HPDE6-E6E7 (cell line): ENCODE measurements around the gene SLC5A10.

Source experiments
- DNase-seq: peaks from one replicate; pipeline ENCODE4 v3.0.0; 2011; ENCODE audit warnings: missing footprints; ENCODE audit errors: extremely low spot score

Gene SLC5A10

DNA sequence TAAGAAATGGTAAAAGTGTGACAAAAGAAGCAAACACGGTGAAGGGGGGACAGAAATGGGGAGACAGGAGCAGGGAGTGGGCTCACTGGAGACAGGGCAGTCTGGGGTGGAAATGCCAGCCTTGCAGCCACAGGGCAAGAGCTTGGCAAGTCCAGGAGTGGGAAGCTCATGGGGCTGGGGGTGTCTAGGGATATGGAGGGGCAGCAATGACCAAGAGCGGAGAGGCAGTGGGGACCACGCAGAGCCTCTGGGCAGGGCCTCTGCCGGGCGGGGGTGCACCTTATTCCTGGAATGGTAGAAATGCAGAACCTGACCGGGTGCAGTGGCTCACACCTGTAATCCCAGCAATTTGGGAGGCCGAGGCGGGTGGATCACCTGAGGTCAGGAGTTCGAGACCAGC lies 12.6 kb downstream of the SLC5A10 start:
- DNase-seq, result no peak

GRCh38 chr17:18965530-18966236 lies 13.7 kb downstream of the SLC5A10 start:
- no peak for DNase-seq

- DNase-seq, result no peak
Measured at GRCh38 chr17:18966831-18967624, 15.1 kb downstream of the SLC5A10 start.

- DNase-seq, result peak; percentile 80
Measured at GRCh38 chr17:18967916-18968315, 16.0 kb downstream of the SLC5A10 start.

GRCh38 chr17:18968345-18968744 lies 16.4 kb downstream of the SLC5A10 start:
- DNase-seq, result no peak

GRCh38 chr17:18968945-18969887 lies 17.3 kb downstream of the SLC5A10 start:
- DNase-seq, result peak; percentile 82

DNA sequence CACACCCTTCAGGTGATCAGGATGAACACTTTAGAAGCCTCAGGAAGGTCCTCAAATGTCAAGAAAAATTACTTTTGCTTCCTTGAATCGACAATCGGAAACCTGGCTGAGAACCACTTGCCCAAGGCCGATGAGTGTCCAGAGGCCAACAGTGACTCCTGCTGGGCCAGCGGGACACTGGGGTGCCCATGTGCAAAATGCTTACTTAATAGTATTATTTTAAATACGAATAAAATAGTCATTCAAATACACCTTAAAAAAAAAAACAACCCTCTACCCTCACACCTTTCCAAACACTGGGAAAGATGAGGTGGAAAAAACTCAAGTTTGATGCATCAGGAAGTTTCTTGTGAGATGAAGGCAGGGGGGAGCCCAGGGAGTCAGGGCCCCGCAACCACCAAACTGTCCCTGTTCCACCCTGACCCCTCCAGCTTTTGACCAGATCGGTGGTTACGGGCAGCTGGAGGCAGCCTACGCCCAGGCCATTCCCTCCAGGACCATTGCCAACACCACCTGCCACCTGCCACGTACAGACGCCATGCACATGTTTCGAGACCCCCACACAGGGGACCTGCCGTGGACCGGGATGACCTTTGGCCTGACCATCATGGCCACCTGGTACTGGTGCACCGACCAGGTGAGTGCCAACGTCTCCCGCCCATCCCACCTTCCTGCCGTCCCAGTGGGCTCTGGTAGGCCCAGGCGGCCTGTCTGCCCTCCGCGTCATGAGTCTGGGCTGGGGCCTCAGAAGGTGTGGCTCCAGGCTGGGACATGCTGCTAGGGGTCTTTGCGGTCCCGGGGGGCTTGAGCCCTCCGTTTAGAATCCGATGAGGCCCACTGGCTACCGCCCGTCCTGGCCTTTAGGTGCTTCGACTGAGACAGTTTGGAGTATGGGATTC lies 18.9 kb downstream of the SLC5A10 start:
- no peak for DNase-seq

- no peak for DNase-seq
Measured at GRCh38 chr17:18971801-18972200, 19.8 kb downstream of the SLC5A10 start.

- DNase-seq, result peak; percentile 41
Measured at GRCh38 chr17:18974407-18975149, 22.6 kb downstream of the SLC5A10 start.

DNA sequence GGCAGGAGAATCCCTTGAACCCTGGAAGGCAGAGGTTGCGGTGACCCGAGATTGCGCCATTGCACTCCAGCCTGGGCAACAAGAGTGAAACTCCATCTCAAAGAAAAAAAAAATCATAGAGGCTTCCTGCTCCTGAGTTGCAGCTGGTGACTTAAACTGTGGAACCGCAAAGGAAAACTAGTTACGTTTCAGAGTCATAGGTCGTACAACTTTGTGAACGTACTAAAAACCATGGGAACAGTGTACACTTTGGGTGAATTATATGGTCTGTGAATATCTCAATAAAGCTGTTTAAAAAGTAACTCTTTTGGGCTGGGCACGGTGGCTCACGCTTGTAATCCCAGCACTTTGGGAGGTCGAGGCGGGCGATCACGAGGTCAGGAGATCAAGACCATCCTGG lies 23.6 kb downstream of the SLC5A10 start:
- DNase-seq, result no peak

DNA sequence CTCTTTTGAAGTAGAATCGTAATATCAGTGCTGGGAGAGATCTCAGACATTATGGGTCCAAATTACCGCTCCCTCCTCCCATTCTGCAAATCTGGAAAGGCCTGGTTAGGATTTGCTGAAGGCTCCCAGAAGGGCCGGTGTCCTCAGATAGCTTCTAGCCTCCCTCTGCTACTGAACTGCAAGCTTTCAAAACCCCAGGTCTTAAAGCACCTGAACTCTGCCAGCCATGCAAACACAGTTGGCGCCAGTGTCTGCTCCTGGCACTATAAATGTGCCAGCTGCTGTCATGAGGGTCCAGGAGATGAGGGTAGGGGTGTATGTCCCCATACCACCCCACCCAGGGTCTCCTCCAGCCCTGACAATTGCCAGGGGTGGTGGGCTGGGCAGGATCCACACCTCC lies 24.2 kb downstream of the SLC5A10 start:
- no peak for DNase-seq

- DNase-seq, result no peak
Measured at GRCh38 chr17:18977021-18977420, 25.1 kb downstream of the SLC5A10 start.

DNA sequence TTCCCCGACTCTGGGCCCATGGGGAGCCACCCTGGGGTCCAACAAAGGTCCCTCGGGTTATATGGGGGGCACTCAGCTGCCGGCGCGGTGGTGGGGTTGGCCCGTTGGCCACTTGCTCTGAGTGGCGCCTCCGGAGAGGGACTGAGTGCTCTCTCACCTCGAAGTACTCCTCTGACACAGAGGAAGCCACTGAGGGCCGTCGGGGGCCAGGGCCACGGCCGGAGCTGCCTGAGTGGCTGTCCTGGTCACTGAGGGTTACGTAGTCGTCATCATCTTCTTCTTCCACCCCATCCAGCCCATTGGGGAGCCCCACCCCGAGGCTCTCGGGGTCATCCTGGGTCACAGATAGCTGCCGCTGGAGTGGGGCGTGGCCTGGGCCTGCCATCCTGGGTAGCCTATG lies 25.7 kb downstream of the SLC5A10 start:
- DNase-seq, result no peak

DNA sequence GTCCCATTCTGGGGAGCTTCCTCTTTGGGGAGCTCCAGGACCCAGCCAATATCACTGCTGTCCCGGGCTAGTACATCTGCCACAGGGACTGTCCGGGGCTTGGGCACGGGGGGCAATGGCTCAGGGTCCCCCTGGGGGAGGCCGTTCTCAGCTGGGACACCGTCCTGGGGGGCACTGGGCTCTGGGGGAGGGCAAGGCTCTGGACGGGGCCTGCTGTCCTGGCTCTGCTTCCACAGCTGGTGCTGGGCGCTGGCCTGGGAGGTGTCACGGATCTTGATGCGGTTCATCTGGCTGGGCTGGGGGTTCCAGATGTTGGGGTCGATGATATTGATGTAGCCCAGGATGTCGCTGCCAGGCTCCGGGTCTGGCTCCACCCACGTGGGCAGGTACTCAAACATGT lies 26.1 kb downstream of the SLC5A10 start:
- DNase-seq, result no peak

DNA sequence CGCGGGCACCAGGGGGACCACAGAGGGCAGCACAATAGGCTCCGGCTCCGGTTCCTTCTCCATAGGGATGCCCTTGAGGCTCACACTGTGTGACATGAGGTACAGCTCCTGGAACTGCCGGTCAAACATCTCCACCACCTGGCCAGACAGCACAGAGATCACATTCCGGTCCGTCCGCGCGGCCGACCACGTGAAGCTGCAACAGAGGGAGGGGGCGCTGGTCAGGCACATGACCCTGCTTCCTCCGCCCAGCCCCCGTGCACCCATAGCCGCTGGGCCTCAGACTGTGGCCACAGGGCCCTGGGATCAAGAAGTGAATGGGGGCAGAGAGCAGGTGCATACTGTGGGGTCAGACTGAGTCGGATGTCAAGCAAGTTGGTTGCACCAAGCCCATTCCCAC lies 26.7 kb downstream of the SLC5A10 start:
- no peak for DNase-seq

DNA sequence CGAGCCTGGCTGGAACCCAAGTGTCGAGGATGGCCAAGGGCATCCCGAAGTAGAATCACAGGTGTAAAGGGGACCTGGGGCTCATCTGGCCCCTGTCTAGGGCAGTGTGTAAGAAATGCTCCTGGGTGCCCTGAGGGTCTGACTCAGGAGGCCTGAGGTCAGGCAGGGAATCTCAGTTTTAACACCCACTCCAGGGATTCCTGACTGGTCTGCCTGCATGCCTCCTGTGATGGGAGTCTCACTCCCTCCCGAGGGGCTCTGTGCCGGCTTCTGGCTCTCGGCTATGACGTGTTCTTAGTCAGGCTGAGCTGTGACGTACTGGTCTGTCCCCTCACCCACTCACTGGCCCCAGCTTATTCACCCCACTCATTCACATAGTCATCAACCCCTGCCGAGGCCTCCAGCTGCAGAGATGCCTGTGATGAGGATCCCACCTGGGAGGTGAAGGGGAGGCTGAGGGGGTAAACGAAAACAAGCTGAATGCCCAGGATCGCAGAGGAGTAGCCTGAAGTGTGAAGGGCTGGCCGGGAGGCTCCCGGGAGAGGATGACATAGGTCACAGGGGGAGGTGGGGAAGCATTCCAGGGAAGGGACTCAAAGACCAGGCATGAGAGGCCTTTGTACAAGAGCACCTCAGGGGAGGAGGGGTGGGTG lies 28.8 kb downstream of the SLC5A10 start:
- no peak for DNase-seq

GRCh38 chr17:18981335-18981641 lies 29.3 kb downstream of the SLC5A10 start:
- no peak for DNase-seq

GRCh38 chr17:18981642-18982424 lies 29.9 kb downstream of the SLC5A10 start:
- DNase-seq, result no peak
